ENCODE data around the gene ADARB2. TPM values are rescaled to one million over a fixed set of nuclear protein-coding genes. Genes with fewer than 3 reads are reported as not detected.
"Not testable (repeated sequence)": the region's sequence is repeated elsewhere in the genome, so short reads cannot be mapped to it uniquely, and the experiment has no call there.

Gene ADARB2
- total RNA-seq, 1 donor from 2014 or later = under 0.01 TPM

DNA sequence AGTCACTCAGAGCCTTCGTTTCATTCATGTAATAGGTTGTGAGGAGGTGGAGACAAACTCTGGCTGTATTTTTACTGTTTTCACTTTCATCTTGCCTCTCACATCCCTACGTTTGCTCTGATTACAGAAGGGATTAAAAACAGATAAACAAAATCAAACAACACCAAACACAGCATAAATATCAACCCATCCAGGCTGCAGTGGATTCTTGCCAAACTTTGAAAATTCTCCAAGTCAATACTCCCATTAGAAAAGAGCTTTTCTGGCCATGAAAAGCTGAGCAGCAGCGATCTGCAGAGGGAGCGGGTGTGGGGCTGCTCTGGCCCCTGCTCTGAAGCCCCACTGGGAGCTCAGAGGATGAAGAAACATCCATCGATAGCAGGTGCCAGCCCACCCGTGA is 397.9 kb downstream of the ADARB2 start:
- Histone ChIP-seq H3K9me3 (ENCODE audit: control insufficient read depth in 3 of 3, low read length in 3 of 3) (no peaks in the 10 kb centered on the region), H3K27ac (ENCODE audit: low read depth, low read length) (no peak overlapping the region), H3K27me3 (ENCODE audit: control insufficient read depth in 3 of 3, insufficient read depth in 3 of 3, low read length in 3 of 3) (peaks cover 0 to 6% (median 0%) of the 10 kb centered on the region in 3 donors), H3K9ac (ENCODE audit: low read depth in 1 of 3, low read length in 3 of 3) (no peak overlapping the region), H3K36me3 (ENCODE audit: control insufficient read depth in 3 of 3, insufficient read depth in 3 of 3, low read length in 3 of 3) (no peaks in the 10 kb centered on the region), H3K4me1 (ENCODE audit: control insufficient read depth in 3 of 3, insufficient read depth in 3 of 3, low read length in 3 of 3) (no peaks in the 10 kb centered on the region), H3K4me3 (ENCODE audit: low read length in 3 of 3) (no peak overlapping the region)

- Histone ChIP-seq H3K4me3 (ENCODE audit: low read length in 3 of 3) (no peak overlapping the region), H3K36me3 (ENCODE audit: control insufficient read depth in 3 of 3, insufficient read depth in 3 of 3, low read length in 3 of 3) (no peaks in the 10 kb centered on the region), H3K27me3 (ENCODE audit: control insufficient read depth in 3 of 3, insufficient read depth in 3 of 3, low read length in 3 of 3) (peaks cover 0 to 6% (median 0%) of the 10 kb centered on the region in 3 donors), H3K27ac (ENCODE audit: low read depth, low read length) (no peak overlapping the region), H3K4me1 (ENCODE audit: control insufficient read depth in 3 of 3, insufficient read depth in 3 of 3, low read length in 3 of 3) (no peaks in the 10 kb centered on the region), H3K9ac (ENCODE audit: low read depth in 1 of 3, low read length in 3 of 3) (no peak overlapping the region), H3K9me3 (ENCODE audit: control insufficient read depth in 3 of 3, low read length in 3 of 3) (no peaks in the 10 kb centered on the region)
Measured at GRCh38 chr10:1335642-1336041, 401.7 kb downstream of the ADARB2 start.

DNA sequence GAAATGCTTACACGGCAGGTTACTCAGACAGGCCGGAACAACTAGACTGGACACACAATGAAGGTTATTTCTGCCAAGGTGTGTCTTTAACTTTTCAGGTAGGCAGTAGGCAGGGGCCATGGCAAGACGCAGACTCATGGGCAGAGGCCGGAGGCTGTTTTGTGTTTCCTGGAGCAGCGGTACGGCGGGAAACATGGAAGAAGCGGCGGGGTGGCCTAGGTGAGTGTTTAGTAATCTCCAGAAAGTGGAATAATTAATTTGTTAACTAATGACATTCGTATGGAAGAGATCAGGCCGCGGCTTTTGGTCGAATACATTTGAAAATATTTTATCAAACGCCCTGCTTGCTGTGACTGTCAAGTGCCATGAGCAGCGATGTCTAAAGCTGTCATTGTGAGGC is 403.3 kb downstream of the ADARB2 start:
- Histone ChIP-seq H3K36me3 (ENCODE audit: control insufficient read depth in 3 of 3, insufficient read depth in 3 of 3, low read length in 3 of 3) (no peaks in the 10 kb centered on the region), H3K4me3 (ENCODE audit: low read length in 3 of 3) (no peak overlapping the region), H3K27me3 (ENCODE audit: control insufficient read depth in 3 of 3, insufficient read depth in 3 of 3, low read length in 3 of 3) (peaks cover 0 to 3% (median 0%) of the 10 kb centered on the region in 3 donors), H3K4me1 (ENCODE audit: control insufficient read depth in 3 of 3, insufficient read depth in 3 of 3, low read length in 3 of 3) (no peaks in the 10 kb centered on the region), H3K9ac (ENCODE audit: low read depth in 1 of 3, low read length in 3 of 3) (no peak overlapping the region), H3K27ac (ENCODE audit: low read depth, low read length) (no peak overlapping the region), H3K9me3 (ENCODE audit: control insufficient read depth in 3 of 3, low read length in 3 of 3) (no peaks in the 10 kb centered on the region)

- H3K9ac ChIP-seq (ENCODE audit: low read depth in 1 of 3, low read length in 3 of 3) = no peak overlapping the region
Measured at GRCh38 chr10:1331560-1331959, 405.8 kb downstream of the ADARB2 start.

GRCh38 chr10:1329622-1330021 is 407.7 kb downstream of the ADARB2 start:
- Histone ChIP-seq H3K9ac (ENCODE audit: low read depth in 1 of 3, low read length in 3 of 3) (no peak overlapping the region), H3K36me3 (ENCODE audit: control insufficient read depth in 3 of 3, insufficient read depth in 3 of 3, low read length in 3 of 3) (no peaks in the 10 kb centered on the region), H3K27ac (ENCODE audit: low read depth, low read length) (no peak overlapping the region), H3K9me3 (ENCODE audit: control insufficient read depth in 3 of 3, low read length in 3 of 3) (no peaks in the 10 kb centered on the region), H3K27me3 (ENCODE audit: control insufficient read depth in 3 of 3, insufficient read depth in 3 of 3, low read length in 3 of 3) (peaks cover 0 to 5% (median 0%) of the 10 kb centered on the region in 3 donors), H3K4me3 (ENCODE audit: low read length in 3 of 3) (no peak overlapping the region), H3K4me1 (ENCODE audit: control insufficient read depth in 3 of 3, insufficient read depth in 3 of 3, low read length in 3 of 3) (no peaks in the 10 kb centered on the region)

More at GRCh38 chr10:1331560-1331959, 405.8 kb downstream of the ADARB2 start:
- no peaks in the 10 kb centered on the region for H3K9me3 ChIP-seq (ENCODE audit: control insufficient read depth in 3 of 3, low read length in 3 of 3)
- H3K27ac ChIP-seq (ENCODE audit: low read depth, low read length) = no peak overlapping the region
- H3K36me3 ChIP-seq (ENCODE audit: control insufficient read depth in 3 of 3, insufficient read depth in 3 of 3, low read length in 3 of 3) = no peaks in the 10 kb centered on the region
- no peaks in the 10 kb centered on the region for H3K27me3 ChIP-seq (ENCODE audit: control insufficient read depth in 3 of 3, insufficient read depth in 3 of 3, low read length in 3 of 3)
- H3K4me1 ChIP-seq (ENCODE audit: control insufficient read depth in 3 of 3, insufficient read depth in 3 of 3, low read length in 3 of 3) = no peaks in the 10 kb centered on the region
- H3K4me3 ChIP-seq (ENCODE audit: low read length in 3 of 3) = no peak overlapping the region

- Histone ChIP-seq H3K4me1 (ENCODE audit: control insufficient read depth in 3 of 3, insufficient read depth in 3 of 3, low read length in 3 of 3) (no peaks in the 10 kb centered on the region), H3K9ac (ENCODE audit: low read depth in 1 of 3, low read length in 3 of 3) (no peak overlapping the region), H3K27me3 (ENCODE audit: control insufficient read depth in 3 of 3, insufficient read depth in 3 of 3, low read length in 3 of 3) (peaks cover 0 to 5% (median 0%) of the 10 kb centered on the region in 3 donors), H3K36me3 (ENCODE audit: control insufficient read depth in 3 of 3, insufficient read depth in 3 of 3, low read length in 3 of 3) (no peaks in the 10 kb centered on the region), H3K27ac (ENCODE audit: low read depth, low read length) (no peak overlapping the region), H3K4me3 (ENCODE audit: low read length in 3 of 3) (no peak overlapping the region), H3K9me3 (ENCODE audit: control insufficient read depth in 3 of 3, low read length in 3 of 3) (no peaks in the 10 kb centered on the region)
Measured at GRCh38 chr10:1328981-1329614, 408.2 kb downstream of the ADARB2 start.

- H3K4me1 ChIP-seq (ENCODE audit: control insufficient read depth in 3 of 3, insufficient read depth in 3 of 3, low read length in 3 of 3) = no peaks in the 10 kb centered on the region
- H3K9me3 ChIP-seq (ENCODE audit: control insufficient read depth in 3 of 3, low read length in 3 of 3) = no peaks in the 10 kb centered on the region
- H3K27ac ChIP-seq (ENCODE audit: low read depth, low read length) = no peak overlapping the region
- no peak overlapping the region for H3K9ac ChIP-seq (ENCODE audit: low read depth in 1 of 3, low read length in 3 of 3)
- peaks cover 0 to 5% (median 0%) of the 10 kb centered on the region in 3 donors for H3K27me3 ChIP-seq (ENCODE audit: control insufficient read depth in 3 of 3, insufficient read depth in 3 of 3, low read length in 3 of 3)
- H3K4me3 ChIP-seq (ENCODE audit: low read length in 3 of 3) = no peak overlapping the region
- no peaks in the 10 kb centered on the region for H3K36me3 ChIP-seq (ENCODE audit: control insufficient read depth in 3 of 3, insufficient read depth in 3 of 3, low read length in 3 of 3)
Measured at GRCh38 chr10:1328161-1328823, 409.0 kb downstream of the ADARB2 start.

DNA sequence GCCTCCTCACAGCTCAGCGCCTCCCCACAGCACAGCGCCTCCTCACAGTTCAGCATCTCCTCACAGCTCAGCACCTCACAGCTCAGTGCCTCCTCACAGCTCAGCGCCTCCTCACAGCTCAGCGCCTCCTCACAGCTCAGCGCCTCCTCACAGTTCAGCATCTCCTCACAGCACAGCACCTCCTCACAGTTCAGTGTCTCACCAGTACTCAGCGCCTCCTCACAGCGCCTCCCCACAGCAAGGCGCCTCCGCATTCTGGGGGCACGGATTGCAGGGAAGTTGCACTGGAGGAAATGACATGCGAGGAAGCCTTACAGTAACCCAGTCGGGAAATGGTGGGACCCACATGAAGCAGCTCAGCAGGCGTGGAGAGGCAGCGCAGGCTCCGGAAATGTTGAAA is 409.6 kb downstream of the ADARB2 start:
- Histone ChIP-seq H3K4me3 (ENCODE audit: low read length in 3 of 3) (no peak overlapping the region), H3K36me3 (ENCODE audit: control insufficient read depth in 3 of 3, insufficient read depth in 3 of 3, low read length in 3 of 3) (no peaks in the 10 kb centered on the region), H3K9ac (ENCODE audit: low read depth in 1 of 3, low read length in 3 of 3) (no peak overlapping the region), H3K4me1 (ENCODE audit: control insufficient read depth in 3 of 3, insufficient read depth in 3 of 3, low read length in 3 of 3) (no peaks in the 10 kb centered on the region), H3K27ac (ENCODE audit: low read depth, low read length) (no peak overlapping the region), H3K9me3 (ENCODE audit: control insufficient read depth in 3 of 3, low read length in 3 of 3) (no peaks in the 10 kb centered on the region), H3K27me3 (ENCODE audit: control insufficient read depth in 3 of 3, insufficient read depth in 3 of 3, low read length in 3 of 3) (peaks cover 0 to 5% (median 0%) of the 10 kb centered on the region in 3 donors)

GRCh38 chr10:1326514-1326913 is 410.8 kb downstream of the ADARB2 start:
- H3K4me3 ChIP-seq (ENCODE audit: low read length in 3 of 3); H3K9ac ChIP-seq (ENCODE audit: low read depth in 1 of 3, low read length in 3 of 3); H3K27ac ChIP-seq (ENCODE audit: low read depth, low read length); H3K4me1 ChIP-seq (ENCODE audit: control insufficient read depth in 3 of 3, insufficient read depth in 3 of 3, low read length in 3 of 3); H3K27me3 ChIP-seq (ENCODE audit: control insufficient read depth in 3 of 3, insufficient read depth in 3 of 3, low read length in 3 of 3); H3K9me3 ChIP-seq (ENCODE audit: control insufficient read depth in 3 of 3, low read length in 3 of 3); H3K36me3 ChIP-seq (ENCODE audit: control insufficient read depth in 3 of 3, insufficient read depth in 3 of 3, low read length in 3 of 3): not testable (repeated sequence)

DNA sequence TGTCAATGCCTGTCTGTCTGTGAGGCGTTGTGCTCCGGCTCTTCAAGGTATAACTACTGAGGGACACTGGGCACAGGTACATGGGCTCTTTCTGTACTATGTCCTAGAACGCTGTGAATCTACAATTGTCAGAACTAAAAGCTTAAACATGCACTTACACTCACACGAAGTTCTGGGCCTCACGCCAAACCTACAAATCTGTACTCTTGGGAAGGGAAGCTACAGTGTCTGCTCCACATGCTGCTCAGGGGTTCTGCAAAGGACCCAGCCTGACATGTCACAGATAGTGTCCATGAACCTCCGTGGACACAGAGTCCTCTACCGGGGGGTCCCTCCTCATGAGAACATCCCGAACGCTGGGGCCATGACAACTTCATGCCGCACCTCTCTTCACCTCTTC is 412.4 kb downstream of the ADARB2 start:
- Histone ChIP-seq H3K9me3 (ENCODE audit: control insufficient read depth in 3 of 3, low read length in 3 of 3) (no peaks in the 10 kb centered on the region), H3K4me1 (ENCODE audit: control insufficient read depth in 3 of 3, insufficient read depth in 3 of 3, low read length in 3 of 3) (no peaks in the 10 kb centered on the region), H3K9ac (ENCODE audit: low read depth in 1 of 3, low read length in 3 of 3) (no peak overlapping the region), H3K4me3 (ENCODE audit: low read length in 3 of 3) (no peak overlapping the region), H3K27ac (ENCODE audit: low read depth, low read length) (no peak overlapping the region), H3K36me3 (ENCODE audit: control insufficient read depth in 3 of 3, insufficient read depth in 3 of 3, low read length in 3 of 3) (no peaks in the 10 kb centered on the region), H3K27me3 (ENCODE audit: control insufficient read depth in 3 of 3, insufficient read depth in 3 of 3, low read length in 3 of 3) (peaks cover 0 to 5% (median 0%) of the 10 kb centered on the region in 3 donors)

All from skeletal muscle tissue (tissue), 4 donors.